GM12878 (cell line): Measurements from ENCODE around the gene ATXN7L3B.

ENCODE experiments used
- ASH2L ChIP-seq: fragments of 300-600, 200-600 bp; sonication (generic); IDR thresholded peaks from 2 replicates; pipeline ENCODE4 v1.6.1; 2017; ENCODE audit warnings: low read depth, mild to moderate bottlenecking, borderline replicate concordance
- EED ChIP-seq: sonication (generic); IDR thresholded peaks from 2 replicates; pipeline ENCODE4 v1.6.1; 2016; ENCODE audit warnings: antibody characterized with exemption, low read depth
- HCFC1 ChIP-seq: fragments of 150-350 bp; IDR thresholded peaks from 2 replicates; pipeline ENCODE4 v1.6.1; 2014; ENCODE audit warnings: low read length
- NBN ChIP-seq: fragments of 450-650 bp; IDR thresholded peaks from 2 replicates; pipeline ENCODE4 v1.6.1; 2016
- NFYA ChIP-seq: IDR thresholded peaks from 2 replicates; pipeline ENCODE4 v1.6.1; 2011; ENCODE audit warnings: low read depth, mild to moderate bottlenecking, low read length, improper control_type of control experiment, borderline replicate concordance
- NR2C2 ChIP-seq: IDR thresholded peaks from 2 replicates; pipeline ENCODE4 v1.6.1; 2011; ENCODE audit warnings: borderline replicate concordance, low read depth; ENCODE audit not compliant: control insufficient read depth, insufficient read length
- POLR2A ChIP-seq: IDR thresholded peaks from 2 replicates; pipeline ENCODE4 v1.6.1; 2011; ENCODE audit warnings: low read depth, mild to moderate bottlenecking, low read length
- POLR2AphosphoS5 ChIP-seq: IDR thresholded peaks from 2 replicates; pipeline ENCODE4 v1.6.1; 2011; ENCODE audit warnings: mild to moderate bottlenecking, low read length, inconsistent platforms
- ZNF24 ChIP-seq: fragments of 450-650 bp; IDR thresholded peaks from 2 replicates; pipeline ENCODE4 v1.6.1; 2017; ENCODE audit warnings: antibody characterized with exemption, mild to moderate bottlenecking
- TF ChIP-seq, protein P1 (sequence below), 3 experiments: IDR thresholded peaks in 2 of 3; conservative IDR thresholded peaks in 1 of 3; 2 replicates each; pipeline ENCODE4 v1.5.1; 2011; ENCODE audit warnings: low read depth in 3 of 3, low read length in 3 of 3, mild to moderate bottlenecking in 3 of 3, control low read depth in 2 of 3, moderate library complexity in 2 of 3, inconsistent platforms in 1 of 3, mixed read lengths in 1 of 3; ENCODE audit not compliant: control insufficient read depth in 2 of 3, insufficient read depth in 1 of 3; ENCODE audit errors: extremely low read depth in 1 of 3

DNA sequence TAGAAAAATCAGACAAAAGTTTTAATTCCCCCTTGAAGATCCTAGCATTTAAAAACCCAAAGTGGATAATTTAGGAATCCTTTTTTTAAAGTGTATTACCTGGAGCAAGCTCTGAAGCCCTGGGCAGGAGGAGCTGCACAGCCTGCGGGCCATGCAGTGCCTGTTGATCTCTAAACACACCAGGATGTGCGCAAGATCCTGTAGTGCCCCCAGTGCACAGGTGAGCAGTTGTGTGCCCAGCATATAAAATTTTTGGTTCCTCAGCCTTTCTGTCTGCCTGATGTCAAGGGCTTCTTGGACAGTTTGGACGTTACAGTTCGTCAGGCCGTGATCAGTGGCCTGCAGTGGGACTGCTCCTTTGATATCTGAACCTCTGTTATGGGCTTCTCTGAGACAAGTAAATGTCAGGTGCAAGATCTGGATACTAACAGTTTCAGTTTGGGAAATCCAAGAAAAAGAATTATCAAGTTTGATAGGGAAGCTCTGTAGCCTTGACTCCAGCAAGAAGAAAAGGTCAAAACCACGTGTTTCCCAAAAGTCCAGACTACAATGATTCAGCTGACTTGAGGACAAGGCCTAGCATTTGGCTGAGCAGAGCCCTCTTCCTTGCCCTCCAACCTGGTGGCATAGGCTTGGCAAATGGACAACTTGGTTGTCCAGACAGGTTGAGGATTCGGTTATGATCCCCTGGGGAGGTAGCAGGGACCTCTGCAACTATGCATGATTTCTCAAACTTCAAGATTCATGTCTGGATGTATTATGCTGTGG, 1.0 kb downstream of the ATXN7L3B start:
- TF ChIP-seq NFYA (no peak), NBN (no peak), EED (no peak), ZNF24 (no peak), NR2C2 (no peak), HCFC1 (no peak), POLR2A (peak; percentile 58), POLR2AphosphoS5 (no peak), ASH2L (no peak)
- TF ChIP-seq, protein P1, sequence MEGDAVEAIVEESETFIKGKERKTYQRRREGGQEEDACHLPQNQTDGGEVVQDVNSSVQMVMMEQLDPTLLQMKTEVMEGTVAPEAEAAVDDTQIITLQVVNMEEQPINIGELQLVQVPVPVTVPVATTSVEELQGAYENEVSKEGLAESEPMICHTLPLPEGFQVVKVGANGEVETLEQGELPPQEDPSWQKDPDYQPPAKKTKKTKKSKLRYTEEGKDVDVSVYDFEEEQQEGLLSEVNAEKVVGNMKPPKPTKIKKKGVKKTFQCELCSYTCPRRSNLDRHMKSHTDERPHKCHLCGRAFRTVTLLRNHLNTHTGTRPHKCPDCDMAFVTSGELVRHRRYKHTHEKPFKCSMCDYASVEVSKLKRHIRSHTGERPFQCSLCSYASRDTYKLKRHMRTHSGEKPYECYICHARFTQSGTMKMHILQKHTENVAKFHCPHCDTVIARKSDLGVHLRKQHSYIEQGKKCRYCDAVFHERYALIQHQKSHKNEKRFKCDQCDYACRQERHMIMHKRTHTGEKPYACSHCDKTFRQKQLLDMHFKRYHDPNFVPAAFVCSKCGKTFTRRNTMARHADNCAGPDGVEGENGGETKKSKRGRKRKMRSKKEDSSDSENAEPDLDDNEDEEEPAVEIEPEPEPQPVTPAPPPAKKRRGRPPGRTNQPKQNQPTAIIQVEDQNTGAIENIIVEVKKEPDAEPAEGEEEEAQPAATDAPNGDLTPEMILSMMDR (IDR thresholded peaks at IDR 0.05 in 2 of 3, conservative IDR thresholded peaks at IDR 0.05 in 1 of 3; ENCODE audit: control insufficient read depth in 2 of 3, extremely low read depth in 1 of 3, insufficient read depth in 1 of 3, low read depth in 3 of 3, low read length in 3 of 3): peak in 1 of 3 experiments; percentile 25; a peak in 1 of 6 replicates
